Measurements from ENCODE around the gene FUZ. TPM values are rescaled to one million over a fixed set of nuclear protein-coding genes. Genes with fewer than 3 reads are reported as not detected.

FUZ gene
- total RNA-seq, 1 experiment from 2014 or later = 19.0 TPM

- Mint-ChIP-seq H3K27me3 (ENCODE audit: insufficient read depth, unreplicated experiment) (no peaks in the 10 kb centered on the region), H3K4me3 (ENCODE audit: unreplicated experiment) (no peak overlapping the region), H3K36me3 (ENCODE audit: insufficient read depth, unreplicated experiment) (peaks cover 7% of the 10 kb centered on the region), H3K9me3 (ENCODE audit: unreplicated experiment) (no peaks in the 10 kb centered on the region), H3K27ac (ENCODE audit: low read depth, unreplicated experiment) (peak overlapping the region; percentile 87), H3K4me1 (ENCODE audit: insufficient read depth, unreplicated experiment) (peaks cover 6% of the 10 kb centered on the region)
- no peak for TF ChIP-seq CTCF (IDR thresholded peaks at IDR 0.05; ENCODE audit: unreplicated experiment)
- BruUV-seq (replicated peaks) = no TSS peak
- intact Hi-C loops (cut with micrococcal nuclease) = no loop called here
- CTCF ChIA-PET = interaction anchor here (0.6 kb wide), 2 partner anchors 10 to 590 kb away, joined by 3 read pairs; no protein-coding TSS in a partner anchor
- no peak for DNase-seq (ENCODE audit: unreplicated experiment)
- POLR2A ChIA-PET = no interaction called here
Measured at GRCh38 chr19:49761625-49762311, 51.3 kb downstream of the FUZ start.

- intact Hi-C loops (cut with micrococcal nuclease) = no loop called here
- no peak for TF ChIP-seq CTCF (IDR thresholded peaks at IDR 0.05; ENCODE audit: unreplicated experiment)
- BruUV-seq (replicated peaks) = no TSS peak
- Mint-ChIP-seq H3K36me3 (ENCODE audit: insufficient read depth, unreplicated experiment) (peaks cover 7% of the 10 kb centered on the region), H3K4me1 (ENCODE audit: insufficient read depth, unreplicated experiment) (peaks cover 5% of the 10 kb centered on the region), H3K9me3 (ENCODE audit: unreplicated experiment) (no peaks in the 10 kb centered on the region), H3K4me3 (ENCODE audit: unreplicated experiment) (no peak overlapping the region), H3K27ac (ENCODE audit: low read depth, unreplicated experiment) (no peak overlapping the region), H3K27me3 (ENCODE audit: insufficient read depth, unreplicated experiment) (no peaks in the 10 kb centered on the region)
- CTCF ChIA-PET = interaction anchor here (0.6 kb wide), 2 partner anchors 11 to 591 kb away, joined by 3 read pairs; no protein-coding TSS in a partner anchor
- DNase-seq (ENCODE audit: unreplicated experiment) = no peak
- POLR2A ChIA-PET = no interaction called here
Measured at GRCh38 chr19:49761249-49761624, 51.9 kb downstream of the FUZ start.

GRCh38 chr19:49758292-49758691, 54.8 kb downstream of the FUZ start:
- BruUV-seq (replicated peaks) = no TSS peak
- Mint-ChIP-seq H3K9me3 (ENCODE audit: unreplicated experiment) (no peaks in the 10 kb centered on the region), H3K36me3 (ENCODE audit: insufficient read depth, unreplicated experiment) (peaks cover 7% of the 10 kb centered on the region), H3K27me3 (ENCODE audit: insufficient read depth, unreplicated experiment) (no peaks in the 10 kb centered on the region), H3K4me3 (ENCODE audit: unreplicated experiment) (no peak overlapping the region), H3K4me1 (ENCODE audit: insufficient read depth, unreplicated experiment) (no peaks in the 10 kb centered on the region), H3K27ac (ENCODE audit: low read depth, unreplicated experiment) (no peak overlapping the region)
- TF ChIP-seq CTCF (IDR thresholded peaks at IDR 0.05; ENCODE audit: unreplicated experiment) = no peak
- ChIA-PET CTCF (interaction anchor here (0.6 kb wide), 1 partner anchor 191 kb away, joined by 4 read pairs; no protein-coding TSS in a partner anchor), POLR2A (interaction anchor here (0.6 kb wide), 1 partner anchor 14 kb away, joined by 3 read pairs; no protein-coding TSS in a partner anchor)
- intact Hi-C loops (cut with micrococcal nuclease) = no loop called here
- DNase-seq (ENCODE audit: unreplicated experiment) = no peak

Small RNA genes lying within 50 kb of the gene (microRNA-seq; reads per million reads assigned to microRNA genes)
- 2.8 reads per million, percentile 20 among the genes with 10 or more reads in this experiment for gene MIR4749
- 4.0 reads per million, percentile 30 among the genes with 10 or more reads in this experiment for gene MIR6799
- gene MIR6800 = not detected

Other genes starting within 250 kb of the FUZ start
- 54.4 and 57.9 TPM in 2 replicates for gene NOSIP, start 232.7 kb downstream of the FUZ start, total RNA-seq (2022)
- 3.9 and 4.7 TPM in 2 replicates for gene PRRG2, start 232.0 kb downstream of the FUZ start, total RNA-seq (2022)
- gene PRR12, start 222.1 kb downstream of the FUZ start, total RNA-seq (2022) = 19.0 and 20.2 TPM in 2 replicates
- 37.6 and 56.5 TPM in 2 replicates for gene RRAS, start 173.1 kb downstream of the FUZ start, total RNA-seq (2022)
- gene SCAF1, start 171.1 kb downstream of the FUZ start, total RNA-seq (2022) = 81.3 and 101 TPM in 2 replicates
- 65.6 and 82.2 TPM in 2 replicates for gene IRF3, start 147.4 kb downstream of the FUZ start, total RNA-seq (2022)
- gene BCL2L12, start 147.4 kb downstream of the FUZ start, total RNA-seq (2022) = 29.4 and 36.0 TPM in 2 replicates
- 236 and 304 TPM in 2 replicates for gene PRMT1, start 136.0 kb downstream of the FUZ start, total RNA-seq (2022)
- 1.8 and 2.9 TPM in 2 replicates for gene ADM5, start 123.7 kb downstream of the FUZ start, total RNA-seq (2022)
- not detected in 2 replicates for gene CPT1C, start 122.2 kb downstream of the FUZ start, total RNA-seq (2022)
- gene TSKS, start 50.0 kb downstream of the FUZ start, total RNA-seq (2022) = not detected in 2 replicates
- gene AP2A1, start 46.3 kb downstream of the FUZ start, total RNA-seq (2022) = 70.5 and 80.0 TPM in 2 replicates
- gene MED25, start 5.0 kb upstream of the FUZ start, total RNA-seq (2022) = 39.9 and 43.2 TPM in 2 replicates
- gene PTOV1, start 37.9 kb upstream of the FUZ start, total RNA-seq (2022) = 68.5 and 78.8 TPM in 2 replicates
- 70.7 and 90.3 TPM in 2 replicates for gene PNKP, start 54.3 kb upstream of the FUZ start, total RNA-seq (2022)
- 74.7 and 79.2 TPM in 2 replicates for gene AKT1S1, start 64.1 kb upstream of the FUZ start, total RNA-seq (2022)
- 25.2 and 25.5 TPM in 2 replicates for gene TBC1D17, start 64.4 kb upstream of the FUZ start, total RNA-seq (2022)
- 0.37 TPM in 1 of 2 replicates, not detected in the other for gene IL4I1, start 83.6 kb upstream of the FUZ start, total RNA-seq (2022)
- 23.7 and 24.5 TPM in 2 replicates for gene ATF5, start 115.9 kb upstream of the FUZ start, total RNA-seq (2022)
- 42.0 and 44.9 TPM in 2 replicates for gene NUP62, start 116.2 kb upstream of the FUZ start, total RNA-seq (2022)
- not detected in 2 replicates for gene SIGLEC11, start 147.9 kb upstream of the FUZ start, total RNA-seq (2022)
- 24.7 and 32.8 TPM in 2 replicates for gene VRK3, start 212.1 kb upstream of the FUZ start, total RNA-seq (2022)
- 9.9 and 13.4 TPM in 2 replicates for gene ZNF473, start 212.7 kb upstream of the FUZ start, total RNA-seq (2022)

Data from MCF 10A (cell line).